C4-2B (cell line): ENCODE measurements around the gene ZNF611.
"Not testable (repeated sequence)": the region's sequence is repeated elsewhere in the genome, so short reads cannot be mapped to it uniquely, and the experiment has no call there.

Experiments
- ZFX ChIP-seq: fragments of 450-650 bp; IDR thresholded peaks from 2 replicates; pipeline ENCODE4 v1.6.1; 2017
- TF ChIP-seq, protein P1 (sequence below): fragments of 450-650 bp; conservative IDR thresholded peaks from 2 replicates; pipeline ENCODE4 v1.5.1; 2017; ENCODE audit warnings: mild to moderate bottlenecking

- TF ChIP-seq, protein P1, sequence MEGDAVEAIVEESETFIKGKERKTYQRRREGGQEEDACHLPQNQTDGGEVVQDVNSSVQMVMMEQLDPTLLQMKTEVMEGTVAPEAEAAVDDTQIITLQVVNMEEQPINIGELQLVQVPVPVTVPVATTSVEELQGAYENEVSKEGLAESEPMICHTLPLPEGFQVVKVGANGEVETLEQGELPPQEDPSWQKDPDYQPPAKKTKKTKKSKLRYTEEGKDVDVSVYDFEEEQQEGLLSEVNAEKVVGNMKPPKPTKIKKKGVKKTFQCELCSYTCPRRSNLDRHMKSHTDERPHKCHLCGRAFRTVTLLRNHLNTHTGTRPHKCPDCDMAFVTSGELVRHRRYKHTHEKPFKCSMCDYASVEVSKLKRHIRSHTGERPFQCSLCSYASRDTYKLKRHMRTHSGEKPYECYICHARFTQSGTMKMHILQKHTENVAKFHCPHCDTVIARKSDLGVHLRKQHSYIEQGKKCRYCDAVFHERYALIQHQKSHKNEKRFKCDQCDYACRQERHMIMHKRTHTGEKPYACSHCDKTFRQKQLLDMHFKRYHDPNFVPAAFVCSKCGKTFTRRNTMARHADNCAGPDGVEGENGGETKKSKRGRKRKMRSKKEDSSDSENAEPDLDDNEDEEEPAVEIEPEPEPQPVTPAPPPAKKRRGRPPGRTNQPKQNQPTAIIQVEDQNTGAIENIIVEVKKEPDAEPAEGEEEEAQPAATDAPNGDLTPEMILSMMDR: peak; percentile 19
- not testable (repeated sequence) for TF ChIP-seq ZFX
These were observed 35.3 kb downstream of the ZNF611 start for GRCh38 chr19:52699555-52699954.
